SK-N-SH treated with all-trans-retinoic acid at 6 μM for 48 hours (cell line): ENCODE results near the gene LONP1.

Source experiments
- ATAC-seq: fragments of 200-7000 bp; cut with Tn5 transposase; 3 replicates; pipeline ENCODE4 v1.9.1; 2020; ENCODE audit warnings: mild to moderate bottlenecking, moderate library complexity
- ARNTL ChIP-seq: fragments of 450-650 bp; formaldehyde crosslinking; IDR thresholded peaks from 2 replicates; pipeline ENCODE4 v1.5.0; 2020; ENCODE audit warnings: low read depth, mild to moderate bottlenecking, moderate library complexity, borderline replicate concordance
- BACH2 ChIP-seq: fragments of 250-450 bp; sonication (Bioruptor Pico); IDR thresholded peaks from 2 replicates; pipeline ENCODE4 v1.9.0; 2021; ENCODE audit warnings: mild to moderate bottlenecking, borderline replicate concordance
- CSDC2 ChIP-seq: fragments of 250-450 bp; sonication (Bioruptor Pico); IDR thresholded peaks from 2 replicates; pipeline ENCODE4 v1.5.0; 2020; ENCODE audit warnings: mild to moderate bottlenecking, moderate library complexity
- ESRRG ChIP-seq: fragments of 250-450 bp; sonication (Bioruptor Pico); IDR thresholded peaks from 2 replicates; pipeline ENCODE4 v1.6.1; 2021; ENCODE audit warnings: mild to moderate bottlenecking
- GLIS3 ChIP-seq: fragments of 250-450 bp; sonication (Bioruptor Pico); IDR thresholded peaks from 2 replicates; pipeline ENCODE4 v1.5.0; 2020; ENCODE audit warnings: mild to moderate bottlenecking, moderate library complexity
- ISL1 ChIP-seq: fragments of 250-450 bp; sonication (Bioruptor Pico); IDR thresholded peaks from 2 replicates; pipeline ENCODE4 v2.1.2; 2022; ENCODE audit warnings: mild to moderate bottlenecking, moderate library complexity
- OSR1 ChIP-seq: fragments of 250-450 bp; sonication (Bioruptor Pico); IDR thresholded peaks from 2 replicates; pipeline ENCODE4 v1.8.0; 2022; ENCODE audit warnings: moderate library complexity, mild to moderate bottlenecking, inconsistent platforms
- POU6F1 ChIP-seq: fragments of 250-450 bp; sonication (Bioruptor Pico); IDR thresholded peaks from 2 replicates; pipeline ENCODE4 v1.8.0; 2021; ENCODE audit warnings: low read depth, mild to moderate bottlenecking, moderate library complexity, borderline replicate concordance
- PPARA ChIP-seq: fragments of 250-450 bp; sonication (Bioruptor Pico); IDR thresholded peaks from 2 replicates; pipeline ENCODE4 v1.5.0; 2020; ENCODE audit warnings: mild to moderate bottlenecking, borderline replicate concordance
- SNAI2 ChIP-seq: fragments of 250-450 bp; sonication (Bioruptor Pico); IDR thresholded peaks from 2 replicates; pipeline ENCODE4 v1.5.0; 2020; ENCODE audit warnings: mild to moderate bottlenecking, moderate library complexity
- TCF4 ChIP-seq: fragments of 250-450 bp; sonication (Bioruptor Pico); IDR thresholded peaks from 2 replicates; pipeline ENCODE4 v1.8.0; 2021; ENCODE audit warnings: mild to moderate bottlenecking, moderate library complexity, borderline replicate concordance
- TOX ChIP-seq: fragments of 250-450 bp; sonication (Bioruptor Pico); IDR thresholded peaks from 2 replicates; pipeline ENCODE4 v1.8.0; 2021; ENCODE audit warnings: mild to moderate bottlenecking, moderate library complexity, borderline replicate concordance
- TSHZ2 ChIP-seq: fragments of 250-450 bp; sonication (Bioruptor Pico); IDR thresholded peaks from 2 replicates; pipeline ENCODE4 v1.5.0; 2020; ENCODE audit warnings: mild to moderate bottlenecking, moderate library complexity
- ZFP3 ChIP-seq: fragments of 250-450 bp; sonication (Bioruptor Pico); IDR thresholded peaks from 2 replicates; pipeline ENCODE4 v1.5.0; 2020; ENCODE audit warnings: mild to moderate bottlenecking, moderate library complexity
- ZFP30 ChIP-seq: fragments of 450-650 bp; formaldehyde crosslinking; IDR thresholded peaks from 2 replicates; pipeline ENCODE4 v1.5.0; 2022; ENCODE audit warnings: mild to moderate bottlenecking, moderate library complexity
- ZNF565 ChIP-seq: fragments of 450-650 bp; formaldehyde crosslinking; conservative IDR thresholded peaks from 2 replicates; pipeline ENCODE4 v1.5.0; 2020; ENCODE audit warnings: low read depth, mild to moderate bottlenecking, moderate library complexity
- ZNF70 ChIP-seq: fragments of 450-650 bp; formaldehyde crosslinking; IDR thresholded peaks from 2 replicates; pipeline ENCODE4 v1.5.0; 2020; ENCODE audit warnings: mild to moderate bottlenecking, moderate library complexity
- ZNF8 ChIP-seq: fragments of 450-650 bp; formaldehyde crosslinking; IDR thresholded peaks from 2 replicates; pipeline ENCODE4 v1.5.0; 2020; ENCODE audit warnings: mild to moderate bottlenecking, moderate library complexity
- TF ChIP-seq, protein P1 (sequence below): fragments of 250-450 bp; sonication (Bioruptor Pico); IDR thresholded peaks from 2 replicates; pipeline ENCODE4 v1.5.1; 2020; ENCODE audit warnings: low read depth, mild to moderate bottlenecking, moderate library complexity
- TF ChIP-seq, protein P2 (sequence below): fragments of 250-450 bp; sonication (Bioruptor Pico); IDR thresholded peaks from 2 replicates; pipeline ENCODE4 v1.5.1; 2021; ENCODE audit warnings: mild to moderate bottlenecking, moderate library complexity

The LONP1 gene

DNA sequence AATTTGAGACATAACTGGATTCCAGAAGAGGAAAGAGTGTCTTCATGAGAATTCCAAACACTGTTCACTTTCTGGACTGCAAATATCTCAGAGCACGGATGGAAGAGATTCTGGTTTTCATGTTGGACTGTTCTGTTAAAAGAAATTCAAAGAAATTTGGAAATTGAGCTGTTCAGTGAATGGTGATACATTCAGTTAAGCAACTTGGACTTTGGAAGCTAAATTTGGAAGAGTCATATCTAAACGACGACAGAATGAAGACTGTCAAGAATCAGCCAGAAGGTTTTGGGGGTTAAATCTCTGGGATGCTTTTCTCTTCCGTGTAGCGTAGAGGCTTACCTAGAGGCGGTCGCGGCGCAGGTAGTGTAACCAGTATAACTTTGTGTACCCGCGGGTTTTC lies 71.5 kb downstream of the LONP1 start (continued):
- TF ChIP-seq ZNF565 (CRISPR knock-in tag) (no peak), ZFP3 (CRISPR knock-in tag) (no peak), POU6F1 (no peak), ZNF8 (CRISPR knock-in tag) (no peak), ESRRG (CRISPR knock-in tag) (no peak), ARNTL (CRISPR knock-in tag) (no peak), TCF4 (CRISPR knock-in tag) (no peak), OSR1 (CRISPR knock-in tag) (no peak), CSDC2 (no peak), GLIS3 (no peak)
- TF ChIP-seq, protein P1, sequence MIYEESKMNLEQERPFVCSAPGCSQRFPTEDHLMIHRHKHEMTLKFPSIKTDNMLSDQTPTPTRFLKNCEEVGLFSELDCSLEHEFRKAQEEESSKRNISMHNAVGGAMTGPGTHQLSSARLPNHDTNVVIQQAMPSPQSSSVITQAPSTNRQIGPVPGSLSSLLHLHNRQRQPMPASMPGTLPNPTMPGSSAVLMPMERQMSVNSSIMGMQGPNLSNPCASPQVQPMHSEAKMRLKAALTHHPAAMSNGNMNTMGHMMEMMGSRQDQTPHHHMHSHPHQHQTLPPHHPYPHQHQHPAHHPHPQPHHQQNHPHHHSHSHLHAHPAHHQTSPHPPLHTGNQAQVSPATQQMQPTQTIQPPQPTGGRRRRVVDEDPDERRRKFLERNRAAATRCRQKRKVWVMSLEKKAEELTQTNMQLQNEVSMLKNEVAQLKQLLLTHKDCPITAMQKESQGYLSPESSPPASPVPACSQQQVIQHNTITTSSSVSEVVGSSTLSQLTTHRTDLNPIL (CRISPR knock-in tag): no peak

DNA sequence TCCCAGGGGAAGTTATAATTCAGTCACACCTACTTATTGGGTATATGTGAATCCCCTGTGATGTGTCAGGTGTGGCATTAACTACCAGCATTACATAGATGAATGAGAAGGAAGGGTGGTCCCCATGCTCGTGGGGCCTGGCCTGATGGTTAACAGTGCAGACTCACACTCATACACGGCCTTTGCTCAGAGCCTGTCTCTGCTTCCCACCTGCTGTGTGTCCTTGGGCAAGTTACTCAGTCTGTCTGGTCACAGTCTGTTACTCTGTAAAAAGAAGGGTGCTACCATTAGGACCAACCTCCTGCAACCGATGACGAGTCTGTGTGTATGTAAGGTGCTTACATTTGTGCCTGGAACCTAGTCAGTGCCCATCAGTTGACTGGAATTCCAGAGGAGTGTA lies 73.2 kb downstream of the LONP1 start:
- ATAC-seq: no peak
- TF ChIP-seq GLIS3 (no peak), ZNF565 (CRISPR knock-in tag) (no peak), TCF4 (CRISPR knock-in tag) (no peak), ZFP30 (CRISPR knock-in tag) (no peak), BACH2 (CRISPR knock-in tag) (no peak), CSDC2 (no peak), POU6F1 (no peak), ZNF70 (CRISPR knock-in tag) (no peak), PPARA (CRISPR knock-in tag) (no peak)
- TF ChIP-seq, protein P1 (CRISPR knock-in tag): no peak

GRCh38 chr19:5645409-5645808 lies 74.5 kb downstream of the LONP1 start:
- TF ChIP-seq ISL1 (no peak), ARNTL (CRISPR knock-in tag) (no peak), PPARA (CRISPR knock-in tag) (no peak), GLIS3 (no peak), OSR1 (CRISPR knock-in tag) (no peak)
- TF ChIP-seq, protein P1 (CRISPR knock-in tag): no peak
- no peak for ATAC-seq

- ATAC-seq: no peak
- no peak for TF ChIP-seq ZNF8 (CRISPR knock-in tag)
- no peak for TF ChIP-seq CSDC2
- no peak for TF ChIP-seq ISL1
- TF ChIP-seq ARNTL (CRISPR knock-in tag): no peak
- TF ChIP-seq PPARA (CRISPR knock-in tag): no peak
- TF ChIP-seq, protein P2, sequence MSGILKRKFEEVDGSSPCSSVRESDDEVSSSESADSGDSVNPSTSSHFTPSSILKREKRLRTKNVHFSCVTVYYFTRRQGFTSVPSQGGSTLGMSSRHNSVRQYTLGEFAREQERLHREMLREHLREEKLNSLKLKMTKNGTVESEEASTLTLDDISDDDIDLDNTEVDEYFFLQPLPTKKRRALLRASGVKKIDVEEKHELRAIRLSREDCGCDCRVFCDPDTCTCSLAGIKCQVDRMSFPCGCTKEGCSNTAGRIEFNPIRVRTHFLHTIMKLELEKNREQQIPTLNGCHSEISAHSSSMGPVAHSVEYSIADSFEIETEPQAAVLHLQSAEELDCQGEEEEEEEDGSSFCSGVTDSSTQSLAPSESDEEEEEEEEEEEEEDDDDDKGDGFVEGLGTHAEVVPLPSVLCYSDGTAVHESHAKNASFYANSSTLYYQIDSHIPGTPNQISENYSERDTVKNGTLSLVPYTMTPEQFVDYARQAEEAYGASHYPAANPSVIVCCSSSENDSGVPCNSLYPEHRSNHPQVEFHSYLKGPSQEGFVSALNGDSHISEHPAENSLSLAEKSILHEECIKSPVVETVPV (CRISPR knock-in tag): no peak
- TF ChIP-seq GLIS3: no peak
- TF ChIP-seq, protein P1 (CRISPR knock-in tag): no peak
- no peak for TF ChIP-seq TSHZ2 (CRISPR knock-in tag)
- no peak for TF ChIP-seq ESRRG (CRISPR knock-in tag)
- TF ChIP-seq OSR1 (CRISPR knock-in tag): no peak
- TF ChIP-seq TOX (CRISPR knock-in tag): no peak
- no peak for TF ChIP-seq TCF4 (CRISPR knock-in tag)
- no peak for TF ChIP-seq SNAI2
Observed at GRCh38 chr19:5644037-5644436, 75.9 kb downstream of the LONP1 start.
